BLaER1 (cell line): Measurements from ENCODE around the gene MPO.

Source experiments
- H3K27ac ChIP-seq: shearing (Covaris generic); formaldehyde crosslinking; 2 replicates; pipeline ENCODE4 v1.8.1; 2022
- H3K27me3 ChIP-seq: shearing (Covaris generic); formaldehyde crosslinking; 2 replicates; pipeline ENCODE4 v1.8.1; 2022
- H3K36me3 ChIP-seq: shearing (Covaris generic); formaldehyde crosslinking; 2 replicates; pipeline ENCODE4 v1.8.1; 2022
- H3K4me1 ChIP-seq: shearing (Covaris generic); formaldehyde crosslinking; 2 replicates; pipeline ENCODE4 v1.8.1; 2022
- H3K4me2 ChIP-seq: shearing (Covaris generic); formaldehyde crosslinking; 2 replicates; pipeline ENCODE4 v1.8.1; 2022
- H3K4me3 ChIP-seq: shearing (Covaris generic); formaldehyde crosslinking; 2 replicates; pipeline ENCODE4 v1.8.1; 2022
- H3K9ac ChIP-seq: shearing (Covaris generic); formaldehyde crosslinking; 2 replicates; pipeline ENCODE4 v1.8.1; 2022
- H3K9me3 ChIP-seq: shearing (Covaris generic); formaldehyde crosslinking; 2 replicates; pipeline ENCODE4 v1.8.1; 2022
- H4K20me1 ChIP-seq: shearing (Covaris generic); formaldehyde crosslinking; 2 replicates; pipeline ENCODE4 v1.8.1; 2022
- Cebpa-rat ChIP-seq: shearing (Covaris generic); IDR thresholded peaks from 2 replicates; pipeline ENCODE4 v1.8.1; 2022

The MPO gene

GRCh38 chr17:58224315-58224714, 56.4 kb downstream of the MPO start:
- Histone ChIP-seq H3K27ac (no peak overlapping the region), H3K9me3 (no peaks in the 10 kb centered on the region), H3K4me2 (no peak overlapping the region), H3K4me1 (peaks cover 9% of the 10 kb centered on the region), H3K4me3 (no peak overlapping the region), H3K36me3 (no peaks in the 10 kb centered on the region), H3K9ac (no peak overlapping the region), H4K20me1 (no peaks in the 10 kb centered on the region), H3K27me3 (no peaks in the 10 kb centered on the region)
- TF ChIP-seq Cebpa-rat: no peak
